Sigmoid colon (tissue), 7 donors: ENCODE measurements around the gene FAM161A. TPM values are rescaled to one million over a fixed set of nuclear protein-coding genes. Genes with fewer than 3 reads are reported as not detected.
"Not testable (repeated sequence)": the region's sequence is repeated elsewhere in the genome, so short reads cannot be mapped to it uniquely, and the experiment has no call there.

ENCODE experiments used
- DNase-seq: peaks from one replicate; pipeline ENCODE4 v3.0.0-alpha.2; 2019
- H3K27ac ChIP-seq, 4 donors: fragments of 200-600 bp; sonication (generic); one replicate each; pipeline ENCODE4 v1.5.1; 2016 to 2019; ENCODE audit warnings: mild to moderate bottlenecking in 1 of 4
- H3K27me3 ChIP-seq, 3 donors: fragments of 200-600 bp; sonication (generic); one replicate each; pipeline ENCODE4 v1.5.1; 2019; ENCODE audit warnings: mild to moderate bottlenecking in 1 of 3
- H3K36me3 ChIP-seq, 4 donors: fragments of 200-600 bp; sonication (generic); one replicate each; pipeline ENCODE4 v1.5.1; 2016 to 2019
- H3K4me1 ChIP-seq, 4 donors: fragments of 200-600 bp; sonication (generic); one replicate each; pipeline ENCODE4 v1.5.1; 2017 to 2019
- H3K4me3 ChIP-seq, 4 donors: fragments of 200-600 bp; sonication (generic); one replicate each; pipeline ENCODE4 v1.5.1; 2017 to 2019; ENCODE audit warnings: mild to moderate bottlenecking in 2 of 4, moderate library complexity in 1 of 4
- H3K9me3 ChIP-seq, 4 donors: fragments of 200-600 bp in 3 of 4; sonication (generic) in 3 of 4; one replicate each; pipeline versions ENCODE4 v1.5.1 to v1.6.1; 2013 to 2019
- CTCF ChIP-seq, 4 experiments: fragments of 450-650 bp in 3 of 4; fragments of 200-600 bp in 1 of 4; IDR thresholded peaks; one replicate each; pipeline ENCODE4 v1.5.1; 2016 to 2019; ENCODE audit warnings: antibody characterized with exemption in 4 of 4, mild to moderate bottlenecking in 3 of 4, moderate library complexity in 2 of 4
- EP300 ChIP-seq, 4 donors: sonication (generic); formaldehyde crosslinking; IDR thresholded peaks; one replicate each; pipeline ENCODE4 v1.6.1; 2017; ENCODE audit warnings: antibody characterized with exemption in 4 of 4
- POLR2A ChIP-seq, 2 donors: fragments of 450-650 bp; IDR thresholded peaks; one replicate each; pipeline ENCODE4 v1.6.1; 2016; ENCODE audit warnings: antibody characterized with exemption in 2 of 2, mild to moderate bottlenecking in 2 of 2, moderate library complexity in 2 of 2
- POLR2AphosphoS5 ChIP-seq, 4 donors: sonication (generic); formaldehyde crosslinking; IDR thresholded peaks; one replicate each; pipeline ENCODE4 v1.6.1; 2017; ENCODE audit warnings: antibody characterized with exemption in 4 of 4
- WGBS, 2 donors: extraction: QIAGEN DNeasy Blood & Tissue Kit; methylation state at CpG; one replicate each; pipeline ENCODE4 v1.1.7; 2013; 5-methylcytosine and 5-hydroxymethylcytosine counted together
- intact Hi-C: fragments of 100-400 bp; cut with DNase I; formaldehyde crosslinking; loops from one replicate; pipeline ENCODE4 v1.15.1; 2023
- polyA plus RNA-seq, 3 donors: library from polyadenylated mRNA; stranded (reverse); fragments of 200-250 nt; gene quantifications; one replicate each; pipeline ENCODE4 v1.2.3, GENCODE V29; 2013
- total RNA-seq, 4 donors: library from RNA; depleted of rRNA; stranded (reverse); fragments of >200 nt; gene quantifications; one replicate each; pipeline ENCODE4 v1.1.0, GENCODE V29; 2016
- donor health status: healthy with polysubstance abuse.
- donor health status: Bipolar disorder and iron deficiency.
- donor health status: healthy.

FAM161A gene
- total and polyA plus RNA-seq, 7 donors, result 0.46 to 4.1 (median 1.8) TPM

- TF ChIP-seq EP300 (IDR thresholded peaks at IDR 0.05) (no peak), POLR2AphosphoS5 (IDR thresholded peaks at IDR 0.05) (no peak), POLR2A (IDR thresholded peaks at IDR 0.05) (no peak), CTCF (IDR thresholded peaks at IDR 0.05) (no peak)
- H3K4me3 ChIP-seq, result peak overlapping the region; percentile 66 to 87 (median 77)
- DNase-seq, result no peak
- peak overlapping the region; percentile 88 to 91 (median 90) for H3K27ac ChIP-seq
- WGBS, 2 donors, result 11 to 56% methylated on average over 9 of the region's 9 CpGs
- H3K36me3 ChIP-seq, result no peaks in the 10 kb centered on the region
- H3K4me1 ChIP-seq, result peaks cover 0 to 14% (median 13%) of the 10 kb centered on the region in 4 donors
- H3K27me3 ChIP-seq, result no peaks in the 10 kb centered on the region
- no peaks in the 10 kb centered on the region for H3K9me3 ChIP-seq
- intact Hi-C loops, result no loop called here
Measured at GRCh38 chr2:61855318-61855613, 1.4 kb upstream of the FAM161A start.

- no peaks in the 10 kb centered on the region for H3K9me3 ChIP-seq
- H3K4me3 ChIP-seq, result peak overlapping the region; percentile 66 to 87 (median 77)
- no peak for TF ChIP-seq CTCF (IDR thresholded peaks at IDR 0.05)
- TF ChIP-seq POLR2AphosphoS5 (IDR thresholded peaks at IDR 0.05), result no peak
- TF ChIP-seq EP300 (IDR thresholded peaks at IDR 0.05), result no peak
- no peak for TF ChIP-seq POLR2A (IDR thresholded peaks at IDR 0.05)
- peaks cover 0 to 14% (median 13%) of the 10 kb centered on the region in 4 donors for H3K4me1 ChIP-seq
- H3K36me3 ChIP-seq, result no peaks in the 10 kb centered on the region
- DNase-seq, result peak; percentile 95
- no peaks in the 10 kb centered on the region for H3K27me3 ChIP-seq
- WGBS, 2 donors, result 1 to 4% methylated on average over 23 of the region's 23 CpGs
- intact Hi-C loops, result loop anchor here (1.0 to 5.0 kb wide), 3 partner anchors 34 to 317 kb away; partner anchors contain the start of genes CCT4 and XPO1
- H3K27ac ChIP-seq, result peak overlapping the region; percentile 88 to 91 (median 90)
Measured at GRCh38 chr2:61854564-61855317, 881 bp upstream of the FAM161A start.

GRCh38 chr2:61853086-61853846, 594 bp downstream of the FAM161A start:
- 5 to 19% methylated on average over 26 of the region's 26 CpGs for WGBS, 2 donors
- Histone ChIP-seq H3K4me1 (peaks cover 0 to 14% (median 13%) of the 10 kb centered on the region in 4 donors), H3K9me3 (no peaks in the 10 kb centered on the region), H3K36me3 (no peaks in the 10 kb centered on the region), H3K4me3 (peak overlapping the region; percentile 66 to 87 (median 77)), H3K27ac (peak overlapping the region; percentile 88 to 91 (median 90)), H3K27me3 (no peaks in the 10 kb centered on the region)
- intact Hi-C loops, result loop anchor here (5.0 kb wide), 2 partner anchors 161 to 316 kb away; partner anchors contain the start of gene XPO1
- no peak for TF ChIP-seq POLR2A (IDR thresholded peaks at IDR 0.05)
- no peak for TF ChIP-seq POLR2AphosphoS5 (IDR thresholded peaks at IDR 0.05)
- TF ChIP-seq CTCF (IDR thresholded peaks at IDR 0.05), result no peak
- TF ChIP-seq EP300 (IDR thresholded peaks at IDR 0.05), result no peak
- DNase-seq, result peak; percentile 88

- H3K36me3 ChIP-seq, H3K27ac ChIP-seq, H3K9me3 ChIP-seq, H3K4me3 ChIP-seq, DNase-seq, H3K27me3 ChIP-seq: not testable (repeated sequence)
- intact Hi-C loops, result loop anchor here (5.0 kb wide), 2 partner anchors 159 to 314 kb away; partner anchors contain the start of gene XPO1
- H3K4me1 ChIP-seq, result peaks cover 0 to 14% (median 13%) of the 10 kb centered on the region in 4 donors
- 97 to 98% methylated on average over 10 of the region's 10 CpGs for WGBS, 2 donors
Measured at GRCh38 chr2:61851270-61851669, 2.6 kb downstream of the FAM161A start.

GRCh38 chr2:61845320-61845719, 8.5 kb downstream of the FAM161A start:
- WGBS, 2 donors, result 71 to 79% methylated on average over 3 of the region's 3 CpGs
- Histone ChIP-seq H3K27ac (no peak overlapping the region), H3K36me3 (no peaks in the 10 kb centered on the region), H3K4me1 (no peaks in the 10 kb centered on the region), H3K27me3 (no peaks in the 10 kb centered on the region), H3K4me3 (no peak overlapping the region), H3K9me3 (no peaks in the 10 kb centered on the region)
- intact Hi-C loops, result no loop called here
- DNase-seq, result no peak
- TF ChIP-seq EP300 (IDR thresholded peaks at IDR 0.05) (no peak), CTCF (IDR thresholded peaks at IDR 0.05) (no peak), POLR2A (IDR thresholded peaks at IDR 0.05) (no peak), POLR2AphosphoS5 (IDR thresholded peaks at IDR 0.05) (no peak)
